ENCODE results near the gene ZFP91.
"Not testable (repeated sequence)": the region's sequence is repeated elsewhere in the genome, so short reads cannot be mapped to it uniquely, and the experiment has no call there.

ZFP91 gene

GRCh38 chr11:58562375-58562800, 16.5 kb upstream of the ZFP91 start:
- no peak for DNase-seq (ENCODE audit: low read depth in 1 of 2, low spot score in 1 of 2)
- H3K27ac ChIP-seq (replicated peaks): no peak overlapping the region
- no peak overlapping the region for H3K4me3 ChIP-seq (replicated peaks; ENCODE audit: insufficient read depth, low read length)

GRCh38 chr11:58564231-58564630, 14.6 kb upstream of the ZFP91 start:
- Histone ChIP-seq H3K27ac (replicated peaks) (peak overlapping the region; percentile 12; the same call in 1 of the 2 replicates), H3K4me3 (replicated peaks; ENCODE audit: insufficient read depth, low read length) (no peak overlapping the region), H3K27me3 (ENCODE audit: insufficient read depth, poor library complexity, severe bottlenecking) (no peaks in the 10 kb centered on the region)
- DNase-seq (ENCODE audit: low read depth in 1 of 2, low spot score in 1 of 2): peak in 1 of 2 experiments; percentile 17
- TF ChIP-seq GABPA (IDR thresholded peaks at IDR 0.05; ENCODE audit: low read depth) (no peak), CTCF (IDR thresholded peaks at IDR 0.05; ENCODE audit: insufficient read depth, low read length) (no peak)

More at GRCh38 chr11:58562375-58562800, 16.5 kb upstream of the ZFP91 start:
- TF ChIP-seq POLR2AphosphoS5 (IDR thresholded peaks at IDR 0.05; ENCODE audit: low read depth) (no peak), SPI1 (IDR thresholded peaks at IDR 0.05; ENCODE audit: borderline replicate concordance, low read depth) (no peak), GABPA (IDR thresholded peaks at IDR 0.05; ENCODE audit: low read depth) (no peak), REST (IDR thresholded peaks at IDR 0.05; ENCODE audit: insufficient replicate concordance, low read depth) (no peak), CTCF (IDR thresholded peaks at IDR 0.05; ENCODE audit: insufficient read depth, low read length) (no peak)
- no peaks in the 10 kb centered on the region for H3K27me3 ChIP-seq (ENCODE audit: insufficient read depth, poor library complexity, severe bottlenecking)

- DNase-seq (ENCODE audit: low read depth in 1 of 2, low spot score in 1 of 2): peak; percentile 52 to 71
- no peak overlapping the region for H3K4me3 ChIP-seq (replicated peaks; ENCODE audit: insufficient read depth, low read length)
These were observed 10.9 kb upstream of the ZFP91 start for GRCh38 chr11:58567889-58568512.

GRCh38 chr11:58572906-58573305, 6.0 kb upstream of the ZFP91 start:
- Histone ChIP-seq H3K4me3 (replicated peaks; ENCODE audit: insufficient read depth, low read length) (peak overlapping the region; percentile 30), H3K27ac (replicated peaks) (peak overlapping the region; percentile 100)

More at GRCh38 chr11:58567889-58568512, 10.9 kb upstream of the ZFP91 start:
- H3K27ac ChIP-seq (replicated peaks): no peak overlapping the region
- H3K27me3 ChIP-seq (ENCODE audit: insufficient read depth, poor library complexity, severe bottlenecking): no peaks in the 10 kb centered on the region
- TF ChIP-seq CTCF (IDR thresholded peaks at IDR 0.05; ENCODE audit: insufficient read depth, low read length) (peak; percentile 79), SPI1 (IDR thresholded peaks at IDR 0.05; ENCODE audit: borderline replicate concordance, low read depth) (no peak), REST (IDR thresholded peaks at IDR 0.05; ENCODE audit: insufficient replicate concordance, low read depth) (no peak), POLR2AphosphoS5 (IDR thresholded peaks at IDR 0.05; ENCODE audit: low read depth) (no peak), GABPA (IDR thresholded peaks at IDR 0.05; ENCODE audit: low read depth) (no peak)

More at GRCh38 chr11:58572906-58573305, 6.0 kb upstream of the ZFP91 start:
- not testable (repeated sequence) for H3K27me3 ChIP-seq (ENCODE audit: insufficient read depth, poor library complexity, severe bottlenecking); DNase-seq (ENCODE audit: low read depth in 1 of 2, low spot score in 1 of 2)

Measured in HL-60 (cell line).